T1000 (cell line): Measurements from ENCODE around the gene PRRT3.
"Not testable (repeated sequence)": the region's sequence is repeated elsewhere in the genome, so short reads cannot be mapped to it uniquely, and the experiment has no call there.

Experiments used
- DNase-seq: peaks from one replicate; lab custom pipeline; 2025; ENCODE audit warnings: mixed read lengths; lab: John Stamatoyannopoulos, UW

Gene PRRT3

DNA sequence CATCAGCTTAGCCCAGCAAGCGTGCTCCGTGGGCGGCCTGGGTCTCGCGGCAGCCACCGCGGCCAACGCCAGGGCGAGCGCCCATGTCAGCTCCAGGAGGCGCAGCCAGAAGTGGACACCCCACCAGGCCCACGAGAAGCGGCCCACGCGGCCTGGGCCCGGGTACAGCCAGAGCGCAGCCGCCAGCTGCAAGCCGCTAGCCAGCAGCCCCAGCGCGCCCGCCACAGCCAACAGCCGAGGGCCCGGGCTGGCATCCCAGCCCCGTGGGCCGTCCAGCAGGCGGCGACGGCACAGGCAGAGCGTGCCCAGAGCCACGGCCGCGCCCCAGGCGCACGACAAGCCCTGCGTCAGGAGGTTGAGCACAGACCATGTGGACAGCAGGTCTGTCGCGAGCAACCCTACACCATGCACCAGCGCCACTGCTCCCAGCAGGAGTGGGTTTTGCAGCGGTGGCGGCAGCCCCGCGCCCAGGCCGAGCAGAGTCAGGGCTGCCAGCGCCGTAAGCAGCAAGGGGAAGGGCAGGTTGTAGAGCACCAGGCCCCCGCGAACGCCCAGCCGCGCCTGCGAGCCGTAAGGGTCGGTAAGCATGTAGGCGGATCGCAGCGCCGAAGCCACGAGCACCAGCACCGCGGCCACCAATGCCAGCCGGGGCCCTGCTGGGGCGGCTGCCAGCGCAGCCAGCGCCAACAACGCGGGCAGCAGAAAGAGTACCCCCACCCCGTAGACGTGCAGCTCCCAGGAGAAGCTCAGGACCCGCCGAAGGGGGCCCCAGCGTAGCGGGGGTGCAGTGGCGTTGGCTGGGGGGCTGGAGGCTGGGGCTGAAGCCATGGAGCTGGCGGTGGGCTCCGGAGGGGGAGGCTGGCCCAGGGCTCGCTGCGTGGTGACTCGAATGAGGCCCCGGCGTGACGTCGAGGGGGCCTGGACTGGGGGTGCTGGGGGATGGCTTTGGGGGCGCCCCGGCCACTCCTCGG is 4.9 kb downstream of the PRRT3 start:
- DNase-seq = peak; percentile 78

DNA sequence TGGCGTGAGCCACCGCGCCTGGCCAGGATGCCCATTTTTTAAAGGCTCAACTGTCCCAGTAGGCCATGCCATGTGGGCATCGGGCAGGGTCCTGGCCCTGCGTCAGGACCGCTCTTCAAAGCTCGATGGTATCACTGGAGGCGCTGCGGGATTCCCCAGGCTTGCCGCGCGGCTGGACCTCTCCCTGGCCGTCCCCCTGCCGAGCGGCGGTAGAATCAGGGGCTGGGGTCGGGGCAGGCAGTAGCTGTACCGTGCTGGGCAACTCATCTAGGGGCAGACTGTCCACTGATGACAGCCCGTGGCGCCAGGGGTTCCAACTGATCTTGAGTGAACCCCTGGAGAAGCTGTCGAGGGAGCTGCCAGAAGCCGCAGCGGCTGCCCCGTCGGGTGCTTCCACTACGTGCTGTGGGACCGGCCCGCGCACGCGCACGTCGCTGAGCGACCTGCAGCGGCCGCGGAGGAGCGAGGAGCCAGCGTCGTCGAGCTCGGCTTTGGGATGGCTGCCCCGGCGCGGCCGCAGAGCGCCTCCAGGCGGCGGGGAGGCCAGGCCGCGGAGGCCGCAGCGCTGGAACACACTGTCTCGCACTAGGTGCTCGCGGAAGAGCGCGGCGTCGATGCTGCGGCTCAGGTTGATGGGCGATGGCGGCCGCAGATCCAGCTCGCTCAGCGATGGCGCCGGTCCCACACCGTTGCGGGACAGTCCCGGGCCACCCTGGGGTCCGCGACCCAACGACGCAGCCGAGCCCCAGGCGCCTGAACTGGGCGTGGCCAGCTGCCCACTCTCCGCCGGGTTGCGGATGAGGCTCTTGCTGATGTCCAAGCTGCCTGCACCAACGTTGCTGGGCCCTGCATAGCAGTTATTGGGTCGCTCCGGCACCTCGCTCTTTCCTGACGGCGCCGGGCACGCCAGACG is 5.8 kb downstream of the PRRT3 start:
- peak; percentile 86 for DNase-seq

DNA sequence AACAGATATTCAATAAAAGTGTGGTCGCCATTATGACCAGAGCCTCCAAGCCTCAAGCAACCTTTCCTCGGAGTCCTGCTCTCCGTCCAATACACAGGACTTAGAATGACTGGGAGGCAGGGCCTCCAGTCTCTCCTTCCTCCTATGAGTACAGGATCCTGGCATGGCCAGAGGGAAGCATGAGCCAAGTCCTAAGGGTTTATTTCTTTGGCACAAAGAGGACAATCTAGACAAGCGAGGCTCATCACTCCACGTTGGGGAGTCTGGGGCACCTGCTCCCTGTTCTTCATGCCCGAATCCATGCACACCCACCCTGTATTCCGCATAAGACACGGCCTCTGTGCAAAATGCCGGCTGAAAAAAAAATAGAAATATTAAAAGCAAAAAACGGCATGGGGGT is 6.8 kb downstream of the PRRT3 start:
- no peak for DNase-seq

DNA sequence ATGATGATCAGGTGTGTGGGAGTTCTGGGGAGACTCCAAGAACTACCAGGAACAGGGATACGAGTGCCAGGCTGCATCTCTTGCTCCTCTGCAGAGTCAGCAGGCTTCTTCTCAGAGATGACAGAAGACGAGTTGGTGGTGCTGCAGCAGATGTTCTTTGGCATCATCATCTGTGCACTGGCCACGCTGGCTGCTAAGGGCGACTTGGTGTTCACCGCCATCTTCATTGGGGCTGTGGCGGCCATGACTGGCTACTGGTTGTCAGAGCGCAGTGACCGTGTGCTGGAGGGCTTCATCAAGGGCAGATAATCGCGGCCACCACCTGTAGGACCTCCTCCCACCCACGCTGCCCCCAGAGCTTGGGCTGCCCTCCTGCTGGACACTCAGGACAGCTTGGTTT is 7.9 kb downstream of the PRRT3 start:
- no peak for DNase-seq

DNA sequence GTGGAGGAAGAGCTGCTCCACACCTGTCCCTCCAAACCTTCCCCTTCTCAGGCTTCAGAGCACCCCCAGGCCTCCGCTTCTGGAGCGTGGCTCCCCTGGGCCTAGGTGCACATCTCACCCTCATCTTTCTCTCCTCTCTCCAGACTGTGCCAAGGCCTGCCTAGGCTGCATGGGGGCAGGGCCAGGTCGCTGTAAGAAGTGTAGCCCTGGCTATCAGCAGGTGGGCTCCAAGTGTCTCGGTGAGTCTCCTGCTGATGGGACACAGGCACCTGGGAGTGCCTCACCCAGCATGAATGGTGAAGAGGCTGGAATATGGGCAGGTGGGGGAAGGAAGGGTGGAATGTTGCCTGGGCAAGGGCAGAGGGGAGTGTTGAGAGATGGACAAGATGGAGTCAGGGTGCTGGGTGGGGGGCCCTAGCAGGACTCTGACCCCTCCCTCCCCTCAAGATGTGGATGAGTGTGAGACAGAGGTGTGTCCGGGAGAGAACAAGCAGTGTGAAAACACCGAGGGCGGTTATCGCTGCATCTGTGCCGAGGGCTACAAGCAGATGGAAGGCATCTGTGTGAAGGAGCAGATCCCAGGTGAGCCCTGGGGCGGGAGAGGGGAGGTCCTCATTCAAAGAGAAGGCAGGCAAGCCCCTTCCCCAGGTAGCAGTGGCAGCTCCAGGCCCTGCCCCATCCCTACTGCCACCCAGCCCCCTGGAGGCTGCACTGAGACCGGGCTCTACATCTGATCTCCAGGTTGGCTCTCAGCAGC is 9.1 kb downstream of the PRRT3 start:
- DNase-seq = no peak

DNA sequence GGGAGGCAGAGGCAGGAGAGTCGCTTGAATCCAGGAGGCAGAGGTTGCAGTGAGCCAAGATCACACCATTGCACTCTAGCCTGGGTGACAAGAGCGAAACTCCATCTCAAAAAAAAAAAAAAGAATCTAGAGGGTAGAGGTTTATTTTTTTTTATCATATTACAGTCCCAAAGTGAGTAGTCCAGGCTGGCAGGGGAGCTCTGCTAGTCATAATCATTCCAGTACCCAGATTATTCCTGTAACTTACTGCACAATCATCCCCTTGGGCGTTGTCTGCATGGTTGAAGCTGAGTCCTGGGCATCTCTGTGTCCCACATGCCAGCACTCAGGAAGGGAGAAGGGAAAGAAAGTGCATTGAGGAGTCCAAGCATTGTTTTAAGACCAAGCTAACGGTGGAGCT is 10.0 kb downstream of the PRRT3 start:
- DNase-seq = no peak

DNA sequence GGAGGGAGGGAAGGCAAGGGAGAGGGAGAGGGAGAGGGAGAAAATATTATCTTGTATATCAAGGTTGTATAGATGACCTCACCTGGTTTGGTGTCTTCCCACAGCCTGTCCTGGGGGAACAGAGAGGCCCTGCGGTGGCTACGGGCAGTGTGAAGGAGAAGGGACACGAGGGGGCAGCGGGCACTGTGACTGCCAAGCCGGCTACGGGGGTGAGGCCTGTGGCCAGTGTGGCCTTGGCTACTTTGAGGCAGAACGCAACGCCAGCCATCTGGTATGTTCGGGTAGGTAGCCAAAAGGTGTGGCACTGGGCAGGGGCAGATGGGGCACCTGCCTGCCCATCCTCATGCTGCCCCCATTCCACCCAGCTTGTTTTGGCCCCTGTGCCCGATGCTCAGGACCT is 11.5 kb downstream of the PRRT3 start:
- no peak for DNase-seq

DNA sequence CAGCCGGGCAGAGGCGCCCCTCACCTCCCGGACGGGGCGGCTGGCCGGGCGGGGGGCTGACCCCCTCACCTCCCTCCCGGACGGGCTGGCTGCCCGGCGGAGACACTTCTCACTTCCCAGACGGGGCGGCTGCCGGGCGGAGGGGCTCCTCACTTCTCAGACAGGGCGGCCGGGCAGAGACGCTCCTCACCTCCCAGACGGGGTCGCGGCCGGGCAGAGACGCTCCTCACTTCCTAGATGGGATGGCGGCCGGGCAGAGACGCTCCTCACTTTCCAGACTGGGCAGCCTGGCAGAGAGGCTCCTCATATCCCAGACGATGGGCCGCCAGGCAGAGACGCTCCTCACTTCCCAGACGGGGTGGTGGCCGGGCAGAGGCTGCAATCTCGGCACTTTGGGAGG is 12.3 kb downstream of the PRRT3 start:
- not testable (repeated sequence) for DNase-seq

DNA sequence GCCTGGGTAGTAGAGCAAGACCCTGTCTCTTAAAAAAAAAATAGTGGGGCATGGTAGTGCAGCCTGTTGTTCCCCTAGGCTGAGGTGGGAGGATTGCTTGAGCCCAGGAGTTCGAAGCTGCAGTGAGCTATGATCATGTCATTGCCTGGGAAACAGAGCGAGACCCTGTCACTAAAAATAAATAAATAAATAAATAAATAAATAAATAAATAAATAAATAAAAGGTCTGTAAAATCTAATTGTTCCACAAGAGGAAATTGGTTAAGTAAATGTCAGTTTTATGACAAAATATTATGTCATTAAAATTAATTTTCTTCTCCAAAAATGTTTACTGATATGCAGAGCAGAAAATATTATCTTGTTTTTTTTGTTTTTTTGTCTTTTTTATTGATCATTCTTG is 13.2 kb downstream of the PRRT3 start:
- DNase-seq = no peak

DNA sequence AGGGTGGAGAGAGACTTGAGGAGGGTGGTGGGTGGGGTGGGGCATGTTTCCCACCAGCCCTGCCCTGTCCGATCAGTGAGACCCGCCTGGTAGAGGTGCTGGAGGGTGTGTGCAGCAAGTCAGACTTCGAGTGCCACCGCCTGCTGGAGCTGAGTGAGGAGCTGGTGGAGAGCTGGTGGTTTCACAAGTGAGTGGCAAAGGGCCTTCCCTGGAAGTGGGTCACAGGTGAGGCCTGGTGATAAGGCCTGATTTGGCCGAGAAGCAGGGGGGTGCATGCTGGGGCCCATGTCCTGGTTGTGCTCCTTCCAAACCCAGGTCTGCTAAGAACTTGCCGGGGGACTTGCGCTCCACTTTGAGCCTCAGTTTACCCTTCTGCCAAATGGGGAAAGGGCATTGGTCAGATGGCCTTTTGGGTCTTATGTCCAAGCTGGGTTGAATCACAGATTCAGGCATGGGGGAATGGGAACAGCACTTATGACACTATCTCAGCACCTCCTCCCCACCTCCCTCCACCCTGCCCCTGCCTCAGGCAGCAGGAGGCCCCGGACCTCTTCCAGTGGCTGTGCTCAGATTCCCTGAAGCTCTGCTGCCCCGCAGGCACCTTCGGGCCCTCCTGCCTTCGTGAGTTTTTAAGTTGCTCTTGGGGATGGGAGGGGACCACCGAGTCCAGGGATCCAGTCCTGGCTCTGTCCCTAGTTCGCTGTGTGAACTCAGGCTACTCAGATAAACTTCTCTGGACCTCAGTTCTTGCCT is 14.5 kb downstream of the PRRT3 start:
- no peak for DNase-seq

DNA sequence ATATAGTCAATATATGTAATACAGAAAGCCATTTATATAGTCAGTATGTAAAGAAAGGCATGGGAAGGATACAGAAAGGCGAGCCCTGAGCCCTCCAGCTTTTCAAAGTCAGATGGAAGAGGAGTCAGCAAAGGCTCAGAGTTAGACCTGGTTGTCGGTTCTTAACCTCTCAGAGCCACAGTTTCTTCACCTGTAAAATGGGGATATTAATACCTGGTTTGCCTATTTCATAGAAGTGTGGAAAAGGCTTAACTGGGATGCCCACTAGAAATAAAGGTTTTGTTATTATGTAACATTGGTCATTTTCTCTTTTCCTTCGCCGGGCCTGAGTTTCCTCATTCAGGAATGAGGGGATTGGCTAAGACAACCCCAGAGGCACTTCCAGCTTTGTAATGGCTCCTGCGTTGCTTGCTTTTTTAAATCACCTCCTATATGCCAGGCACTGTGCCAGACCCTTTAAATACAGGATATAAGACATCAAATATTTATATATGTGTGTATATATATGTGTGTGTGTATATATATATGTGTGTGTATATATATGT is 16.2 kb downstream of the PRRT3 start:
- DNase-seq = no peak

DNA sequence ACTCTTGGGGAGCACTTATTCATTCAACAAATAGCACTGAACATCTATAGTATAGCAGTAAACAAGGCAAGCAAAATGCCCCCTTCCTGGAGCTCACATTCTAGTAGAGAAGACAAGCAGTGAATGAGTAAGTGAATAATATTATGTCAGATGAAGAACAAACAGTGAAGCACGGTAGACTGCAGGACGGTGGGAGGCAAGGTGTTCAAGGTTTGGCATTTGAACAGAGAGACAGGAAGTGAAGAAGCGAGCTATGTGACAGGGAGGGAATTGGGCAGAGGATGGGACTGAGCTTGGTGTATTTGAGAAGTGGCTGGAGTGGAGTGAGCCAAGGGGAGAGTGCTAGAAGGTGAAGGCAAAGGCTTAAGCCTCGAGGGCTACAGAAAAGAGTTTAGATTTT is 17.2 kb downstream of the PRRT3 start:
- DNase-seq = no peak

DNA sequence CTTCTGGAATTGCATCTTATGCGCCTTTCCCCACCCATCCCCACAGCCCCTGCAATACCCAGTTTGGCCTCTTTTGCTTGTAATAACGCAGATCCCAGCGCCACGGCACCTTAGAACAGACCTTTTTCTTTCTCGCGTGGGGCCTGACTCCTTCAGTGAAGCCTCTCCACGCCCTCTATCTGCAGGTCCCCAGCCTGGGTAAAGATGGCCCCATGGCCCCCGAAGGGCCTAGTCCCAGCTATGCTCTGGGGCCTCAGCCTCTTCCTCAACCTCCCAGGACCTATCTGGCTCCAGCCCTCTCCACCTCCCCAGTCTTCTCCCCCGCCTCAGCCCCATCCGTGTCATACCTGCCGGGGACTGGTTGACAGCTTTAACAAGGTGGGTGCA is 18.0 kb downstream of the PRRT3 start:
- DNase-seq = no peak

DNA sequence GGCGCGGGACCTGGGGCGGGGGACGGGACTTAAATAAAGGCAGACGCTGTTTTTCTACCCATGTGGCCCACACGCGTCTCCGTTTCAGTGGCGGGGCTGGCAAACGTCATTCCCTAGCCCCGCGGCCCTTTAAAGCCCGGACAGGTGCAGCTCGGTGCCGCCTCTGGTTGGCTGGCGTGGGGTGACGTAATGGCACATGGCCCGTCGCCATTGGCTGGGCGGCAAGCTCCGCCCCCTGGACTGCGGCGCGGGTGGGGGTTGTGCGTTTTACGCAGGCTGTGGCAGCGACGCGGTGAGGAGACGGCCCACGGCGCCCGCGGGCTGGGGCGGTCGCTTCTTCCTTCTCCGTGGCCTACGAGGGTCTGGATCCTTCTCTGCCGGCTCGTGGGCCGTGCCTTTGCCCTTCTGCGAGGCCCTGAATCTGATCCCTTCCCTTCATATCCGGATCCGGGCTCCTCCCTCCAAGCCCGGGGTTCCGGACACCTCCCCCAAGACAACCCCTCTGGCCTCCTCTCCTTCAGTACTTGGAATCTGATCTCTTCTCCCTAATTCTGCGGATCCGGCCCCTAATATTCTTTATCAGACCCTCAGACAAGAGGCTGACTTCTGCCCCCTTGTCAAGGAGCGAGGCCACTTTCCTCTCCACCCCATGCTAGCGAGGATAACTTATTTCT is 18.5 kb downstream of the PRRT3 start, which contains the start of gene CRELD1:
TSS of gene CRELD1 (plus strand) at position 274 of the 674 bp plus-strand sequence. CDS start 605 bp downstream, outside the sequence.
- DNase-seq = peak; percentile 94

DNA sequence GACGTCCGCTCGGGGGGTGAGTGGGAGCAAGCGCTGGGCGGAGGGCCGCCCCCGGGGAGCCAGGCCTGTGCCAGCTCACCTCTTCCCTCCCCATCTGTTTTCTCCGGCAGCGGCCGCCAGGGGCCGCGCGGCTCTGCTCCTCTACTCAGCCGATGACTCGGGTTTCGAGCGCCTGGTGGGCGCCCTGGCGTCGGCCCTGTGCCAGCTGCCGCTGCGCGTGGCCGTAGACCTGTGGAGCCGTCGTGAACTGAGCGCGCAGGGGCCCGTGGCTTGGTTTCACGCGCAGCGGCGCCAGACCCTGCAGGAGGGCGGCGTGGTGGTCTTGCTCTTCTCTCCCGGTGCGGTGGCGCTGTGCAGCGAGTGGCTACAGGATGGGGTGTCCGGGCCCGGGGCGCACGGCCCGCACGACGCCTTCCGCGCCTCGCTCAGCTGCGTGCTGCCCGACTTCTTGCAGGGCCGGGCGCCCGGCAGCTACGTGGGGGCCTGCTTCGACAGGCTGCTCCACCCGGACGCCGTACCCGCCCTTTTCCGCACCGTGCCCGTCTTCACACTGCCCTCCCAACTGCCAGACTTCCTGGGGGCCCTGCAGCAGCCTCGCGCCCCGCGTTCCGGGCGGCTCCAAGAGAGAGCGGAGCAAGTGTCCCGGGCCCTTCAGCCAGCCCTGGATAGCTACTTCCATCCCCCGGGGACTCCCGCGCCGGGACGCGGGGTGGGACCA is 19.2 kb downstream of the PRRT3 start:
- peak; percentile 75 for DNase-seq

DNA sequence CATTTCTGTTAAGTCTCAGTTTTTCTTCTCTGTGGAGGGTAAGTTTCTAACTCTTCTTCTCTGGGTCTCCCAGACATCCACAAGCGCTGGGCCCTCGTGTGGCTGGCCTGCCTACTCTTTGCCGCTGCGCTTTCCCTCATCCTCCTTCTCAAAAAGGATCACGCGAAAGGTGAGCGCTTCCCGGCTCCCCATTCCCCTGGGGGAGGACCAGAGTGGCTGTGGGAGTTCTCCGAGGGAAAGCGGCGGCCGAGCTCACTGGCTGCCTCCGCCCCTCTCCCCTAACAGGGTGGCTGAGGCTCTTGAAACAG is 19.7 kb downstream of the PRRT3 start:
- no peak for DNase-seq

DNA sequence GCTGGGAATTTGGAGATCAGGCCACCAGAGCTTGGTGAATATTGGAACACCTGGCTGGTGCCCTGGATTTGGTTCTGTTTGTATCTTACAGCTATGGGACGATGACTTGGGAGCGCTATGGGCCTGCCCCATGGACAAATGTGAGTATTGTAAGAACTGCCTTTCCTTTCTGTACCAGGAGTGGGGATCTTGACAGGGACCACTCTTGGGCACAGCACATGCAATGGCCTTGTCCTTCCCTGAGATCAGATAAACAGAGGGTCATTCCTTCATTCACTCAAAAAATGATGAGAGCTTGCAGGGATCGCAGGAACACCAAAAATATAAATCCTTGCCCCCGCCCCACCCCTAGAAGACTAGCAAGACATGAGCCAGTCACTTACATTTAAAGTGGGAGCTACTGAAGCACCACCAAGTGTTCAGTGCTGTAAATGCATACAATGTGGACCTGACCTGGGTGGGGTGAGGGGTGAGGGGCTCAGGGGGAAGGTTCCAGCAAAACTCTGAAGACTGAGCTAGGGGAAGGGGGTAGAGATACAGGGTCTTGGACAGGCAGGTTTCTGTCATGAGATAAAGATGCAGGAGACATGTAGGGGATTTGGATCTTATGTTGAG is 21.3 kb downstream of the PRRT3 start:
- DNase-seq = no peak

DNA sequence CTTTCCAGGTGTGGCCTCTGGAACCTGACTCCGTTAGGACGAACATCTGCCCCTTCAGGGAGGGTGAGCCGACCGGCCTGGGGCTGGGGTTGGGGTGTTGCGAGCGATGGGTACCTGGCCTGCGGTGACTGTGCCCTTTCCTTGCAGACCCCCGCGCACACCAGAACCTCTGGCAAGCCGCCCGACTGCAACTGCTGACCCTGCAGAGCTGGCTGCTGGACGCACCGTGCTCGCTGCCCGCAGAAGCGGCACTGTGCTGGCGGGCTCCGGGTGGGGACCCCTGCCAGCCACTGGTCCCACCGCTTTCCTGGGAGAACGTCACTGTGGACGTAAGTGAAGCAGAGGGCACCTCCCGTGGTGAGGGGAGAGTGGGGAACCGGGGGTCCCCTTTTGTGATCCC is 24.1 kb downstream of the PRRT3 start:
- DNase-seq = no peak

DNA sequence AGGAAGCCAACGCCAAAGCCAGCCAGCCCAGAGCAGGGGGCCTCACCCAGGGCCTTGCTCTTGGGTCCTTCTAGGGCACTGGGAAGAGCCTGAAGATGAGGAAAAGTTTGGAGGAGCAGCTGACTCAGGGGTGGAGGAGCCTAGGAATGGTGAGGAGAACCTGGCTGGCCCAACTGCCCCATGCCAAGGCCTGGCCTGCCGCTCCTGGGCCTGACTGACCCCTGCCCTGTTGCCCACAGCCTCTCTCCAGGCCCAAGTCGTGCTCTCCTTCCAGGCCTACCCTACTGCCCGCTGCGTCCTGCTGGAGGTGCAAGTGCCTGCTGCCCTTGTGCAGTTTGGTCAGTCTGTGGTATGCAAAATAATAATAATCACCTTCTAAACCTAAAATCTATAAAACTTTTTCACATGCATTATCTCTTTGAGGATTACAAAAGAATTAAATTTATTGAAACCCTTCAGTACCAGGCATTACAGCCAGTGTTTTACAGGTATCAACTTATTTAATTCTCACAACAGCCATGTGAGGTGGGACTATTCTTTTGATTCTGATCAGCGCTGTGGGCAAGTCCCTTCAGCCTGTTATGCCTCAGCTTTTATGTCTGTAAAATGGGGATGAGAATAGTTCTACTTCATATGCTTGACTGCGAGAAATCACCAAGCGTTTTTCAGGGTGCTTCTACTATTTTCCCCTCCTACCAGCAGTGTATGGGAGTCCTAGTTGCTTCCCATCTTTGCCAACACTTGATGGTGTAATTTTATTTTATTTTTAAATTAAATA is 33.8 kb downstream of the PRRT3 start:
- no peak for DNase-seq
